ENCODE results near the gene KCNN4.

- TF ChIP-seq CTCF (IDR thresholded peaks at IDR 0.05): no peak
- no peak for TF ChIP-seq SIN3A (IDR thresholded peaks at IDR 0.05; ENCODE audit: borderline replicate concordance, insufficient read depth, low read depth, low read length)
Measured at GRCh38 chr19:43797556-43797955, 16.8 kb upstream of the KCNN4 start.
